ENCODE measurements around the gene LMBRD2. TPM values are rescaled to one million over a fixed set of nuclear protein-coding genes. Genes with fewer than 3 reads are reported as not detected.

LMBRD2 gene
- total RNA-seq, 1 donor from 2014 or later: 5.1 TPM

- no peak for DNase-seq (ENCODE audit: low read depth, low spot score)
Observed at GRCh38 chr5:36108758-36109460, 42.8 kb downstream of the LMBRD2 start.

GRCh38 chr5:36105819-36106218, 45.9 kb downstream of the LMBRD2 start:
- no peak for DNase-seq (ENCODE audit: low read depth, low spot score)

GRCh38 chr5:36099748-36100147, 51.9 kb downstream of the LMBRD2 start:
- no peak for DNase-seq (ENCODE audit: low read depth, low spot score)

- no peak for DNase-seq (ENCODE audit: low read depth, low spot score)
Observed at GRCh38 chr5:36096486-36096885, 55.2 kb downstream of the LMBRD2 start.

GRCh38 chr5:36089989-36090388, 61.7 kb downstream of the LMBRD2 start:
- DNase-seq (ENCODE audit: low read depth, low spot score): peak; percentile 5

GRCh38 chr5:36079200-36079781, 72.4 kb downstream of the LMBRD2 start:
- DNase-seq (ENCODE audit: low read depth, low spot score): peak; percentile 3

GRCh38 chr5:36078430-36078829, 73.3 kb downstream of the LMBRD2 start:
- no peak for DNase-seq (ENCODE audit: low read depth, low spot score)

- DNase-seq (ENCODE audit: low read depth, low spot score): no peak
Observed at GRCh38 chr5:36073595-36074216, 78.0 kb downstream of the LMBRD2 start.

- DNase-seq (ENCODE audit: low read depth, low spot score): no peak
Observed at GRCh38 chr5:36070687-36071571, 80.8 kb downstream of the LMBRD2 start.

- no peak for DNase-seq (ENCODE audit: low read depth, low spot score)
Observed at GRCh38 chr5:36068751-36069281, 82.9 kb downstream of the LMBRD2 start.

GRCh38 chr5:36066540-36067210, 85.0 kb downstream of the LMBRD2 start, which contains the start of gene UGT3A2:
Gene UGT3A2, minus strand, starts transcription at chr5:36066882. Its CDS starts 93 bp downstream, at chr5:36066789.
- no peak for DNase-seq (ENCODE audit: low read depth, low spot score)

GRCh38 chr5:36066001-36066539, 85.6 kb downstream of the LMBRD2 start:
- no peak for DNase-seq (ENCODE audit: low read depth, low spot score)

GRCh38 chr5:36060420-36060887, 91.2 kb downstream of the LMBRD2 start:
- no peak for DNase-seq (ENCODE audit: low read depth, low spot score)

GRCh38 chr5:36059571-36060419, 91.9 kb downstream of the LMBRD2 start:
- no peak for DNase-seq (ENCODE audit: low read depth, low spot score)

GRCh38 chr5:36058776-36059175, 92.9 kb downstream of the LMBRD2 start:
- DNase-seq (ENCODE audit: low read depth, low spot score): no peak

GRCh38 chr5:36057386-36057785, 94.3 kb downstream of the LMBRD2 start:
- no peak for DNase-seq (ENCODE audit: low read depth, low spot score)

- DNase-seq (ENCODE audit: low read depth, low spot score): no peak
Observed at GRCh38 chr5:36056422-36056821, 95.3 kb downstream of the LMBRD2 start.

- DNase-seq (ENCODE audit: low read depth, low spot score): no peak
Observed at GRCh38 chr5:36055984-36056383, 95.7 kb downstream of the LMBRD2 start.

- DNase-seq (ENCODE audit: low read depth, low spot score): no peak
Observed at GRCh38 chr5:36054647-36055046, 97.0 kb downstream of the LMBRD2 start.

Measured in pulmonary artery endothelial cell (primary cell).